Stimulated activated CD4-positive, alpha-beta T cell treated with anti-CD3 and anti-CD28 coated beads, TNF-alpha, amount 100 ng/mL, for 24 hours (primary cell): ENCODE measurements around the gene KIAA1671.
A peak's percentile ranks its signal among the peaks of the same experiment; 100 is the strongest.
"Not testable (repeated sequence)": the region's sequence is repeated elsewhere in the genome, so short reads cannot be mapped to it uniquely, and the experiment has no call there.

Experiments used
- DNase-seq, 3 experiments: peaks; one replicate each; pipeline ENCODE4 v3.0.0-alpha.2; 2020; ENCODE audit warnings: low read depth in 3 of 3

KIAA1671 gene

GRCh38 chr22:24951942-24952836, at the start of gene KIAA1671:
Gene KIAA1671, plus strand, starts transcription at chr22:24952716. Its CDS starts 75,284 bp downstream, at chr22:25028000.
- DNase-seq: peak; percentile 69 to 81 (median 74)

- no peak for DNase-seq
Measured at GRCh38 chr22:24905909-24906308, 46.6 kb upstream of the KIAA1671 start.

GRCh38 chr22:24907101-24907500, 45.4 kb upstream of the KIAA1671 start:
- DNase-seq: not testable (repeated sequence)

- DNase-seq: no peak
Measured at GRCh38 chr22:24920029-24920428, 32.5 kb upstream of the KIAA1671 start.

- DNase-seq: no peak
Measured at GRCh38 chr22:24925586-24926427, 26.7 kb upstream of the KIAA1671 start.

GRCh38 chr22:24926428-24926725, 26.1 kb upstream of the KIAA1671 start:
- no peak for DNase-seq

- no peak for DNase-seq
Measured at GRCh38 chr22:24926849-24927579, 25.5 kb upstream of the KIAA1671 start.

GRCh38 chr22:24928322-24928721, 24.2 kb upstream of the KIAA1671 start:
- no peak for DNase-seq

- no peak for DNase-seq
Measured at GRCh38 chr22:24930678-24931077, 21.8 kb upstream of the KIAA1671 start.

GRCh38 chr22:24935771-24936483, 16.6 kb upstream of the KIAA1671 start:
- no peak for DNase-seq

GRCh38 chr22:24937114-24937513, 15.4 kb upstream of the KIAA1671 start:
- no peak for DNase-seq

- DNase-seq: peak in 1 of 3 experiments; percentile 14
Measured at GRCh38 chr22:24938741-24939341, 13.7 kb upstream of the KIAA1671 start.

GRCh38 chr22:24942301-24942700, 10.2 kb upstream of the KIAA1671 start:
- DNase-seq: no peak

- DNase-seq: no peak
Measured at GRCh38 chr22:24944217-24944937, 8.1 kb upstream of the KIAA1671 start.

- no peak for DNase-seq
Measured at GRCh38 chr22:24945430-24945829, 7.1 kb upstream of the KIAA1671 start.

GRCh38 chr22:24947383-24947782, 5.1 kb upstream of the KIAA1671 start:
- DNase-seq: no peak

- DNase-seq: no peak
Measured at GRCh38 chr22:24947881-24948280, 4.6 kb upstream of the KIAA1671 start.

- no peak for DNase-seq
Measured at GRCh38 chr22:24948356-24949202, 3.9 kb upstream of the KIAA1671 start.

GRCh38 chr22:24950272-24950902, 2.1 kb upstream of the KIAA1671 start:
- no peak for DNase-seq
